CD14-positive monocyte (primary cell): Measurements from ENCODE around the gene RIMS1. TPM values are rescaled to one million over a fixed set of nuclear protein-coding genes. Genes with fewer than 3 reads are reported as not detected.

Source experiments
- DNase-seq, 3 donors: peaks; one replicate each; pipeline ENCODE4 v3.0.0-alpha.2; 2011 to 2022
- H2AFZ ChIP-seq: 2 replicates; pipeline ENCODE4 v1.6.0; 2012; ENCODE audit warnings: mild to moderate bottlenecking, low read depth, low read length, inconsistent platforms; ENCODE audit not compliant: insufficient read depth, poor library complexity, severe bottlenecking
- H3K27ac ChIP-seq, 2 donors: 1 replicate in 1 of 2; 2 replicates in 1 of 2; pipeline ENCODE4 v1.5.1; 2012 to 2013; ENCODE audit warnings: low read length in 2 of 2, control low read depth in 1 of 2, inconsistent platforms in 1 of 2, low read depth in 1 of 2, mild to moderate bottlenecking in 1 of 2
- H3K27me3 ChIP-seq, 2 donors: one replicate each; pipeline versions ENCODE4 v1.6.0 to v1.6.1; 2011 to 2013; ENCODE audit warnings: low read length in 2 of 2; ENCODE audit not compliant: control insufficient read depth in 2 of 2, insufficient read depth in 2 of 2
- H3K36me3 ChIP-seq, 2 donors: replicated peaks in 1 of 2; 1 replicate in 1 of 2; 2 replicates in 1 of 2; pipeline versions ENCODE4 v1.5.1 to v1.6.1; 2012 to 2013; ENCODE audit warnings: low read length in 2 of 2, control low read depth in 1 of 2, inconsistent platforms in 1 of 2, mild to moderate bottlenecking in 1 of 2; ENCODE audit not compliant: insufficient read depth in 2 of 2, control insufficient read depth in 1 of 2
- H3K4me1 ChIP-seq, 2 donors: 1 replicate in 1 of 2; 2 replicates in 1 of 2; pipeline versions ENCODE4 v1.5.1 to v1.6.1; 2012 to 2013; ENCODE audit warnings: low read length in 2 of 2, control low read depth in 1 of 2, inconsistent platforms in 1 of 2, mild to moderate bottlenecking in 1 of 2, moderate library complexity in 1 of 2; ENCODE audit not compliant: insufficient read depth in 2 of 2, control insufficient read depth in 1 of 2
- H3K4me2 ChIP-seq: replicated peaks from 2 replicates; pipeline ENCODE3; 2012; ENCODE audit warnings: low read length, moderate library complexity, mild to moderate bottlenecking; ENCODE audit not compliant: poor library complexity, severe bottlenecking; ENCODE audit errors: extremely low read depth
- H3K4me3 ChIP-seq, 3 experiments: fragments of 200-600 bp in 1 of 3; sonication (generic) in 1 of 3; replicated peaks in 1 of 3; 1 replicate in 2 of 3; 2 replicates in 1 of 3; pipeline ENCODE4 v1.5.1; 2011 to 2013; ENCODE audit warnings: low read length in 3 of 3, mild to moderate bottlenecking in 3 of 3, control low read depth in 2 of 3, low read depth in 2 of 3, inconsistent platforms in 1 of 3, moderate library complexity in 1 of 3
- H3K79me2 ChIP-seq: 2 replicates; pipeline ENCODE4 v1.6.0; 2012; ENCODE audit warnings: mild to moderate bottlenecking, control low read depth, inconsistent platforms, low read length, moderate library complexity; ENCODE audit not compliant: insufficient read depth
- H3K9ac ChIP-seq: 2 replicates; pipeline ENCODE4 v1.6.0; 2017; ENCODE audit warnings: low read length, mild to moderate bottlenecking; ENCODE audit not compliant: insufficient read depth, poor library complexity, severe bottlenecking
- H3K9me3 ChIP-seq, 2 donors: replicated peaks in 1 of 2; 1 replicate in 1 of 2; 2 replicates in 1 of 2; pipeline versions ENCODE4 v1.5.1 to v1.6.1; 2012 to 2013; ENCODE audit warnings: low read length in 2 of 2, control low read depth in 1 of 2; ENCODE audit not compliant: control insufficient read depth in 1 of 2, insufficient read depth in 1 of 2
- H4K20me1 ChIP-seq: 2 replicates; pipeline ENCODE4 v1.6.0; 2012; ENCODE audit warnings: mild to moderate bottlenecking, low read length, control low read depth, moderate library complexity; ENCODE audit not compliant: insufficient read depth
- H3K27ac Mint-ChIP-seq, 7 donors: one replicate each; pipeline ENCODE4 v1.8.0; 2020; ENCODE audit warnings: mild to moderate bottlenecking in 7 of 7, mixed read lengths in 7 of 7, moderate library complexity in 6 of 7, inconsistent platforms in 2 of 7
- H3K27me3 Mint-ChIP-seq, 3 donors: one replicate each; pipeline ENCODE4 v1.8.0; 2021 to 2022; ENCODE audit warnings: low read depth in 3 of 3, mild to moderate bottlenecking in 3 of 3, mixed read lengths in 3 of 3, moderate library complexity in 3 of 3, inconsistent platforms in 1 of 3
- H3K36me3 Mint-ChIP-seq, 2 donors: one replicate each; pipeline ENCODE4 v1.8.0; 2020; ENCODE audit warnings: mixed read lengths in 2 of 2, inconsistent platforms in 1 of 2, mild to moderate bottlenecking in 1 of 2
- H3K4me1 Mint-ChIP-seq: one replicate; pipeline ENCODE4 v1.8.0; 2020; ENCODE audit warnings: mild to moderate bottlenecking, mixed read lengths
- H3K4me3 Mint-ChIP-seq, 2 donors: one replicate each; pipeline ENCODE4 v1.8.0; 2020; ENCODE audit warnings: mild to moderate bottlenecking in 2 of 2, mixed read lengths in 2 of 2, moderate library complexity in 1 of 2
- H3K9me3 Mint-ChIP-seq, 7 donors: one replicate each; pipeline ENCODE4 v1.8.0; 2020 to 2022; ENCODE audit warnings: mixed read lengths in 7 of 7, mild to moderate bottlenecking in 6 of 7, moderate library complexity in 6 of 7, inconsistent platforms in 2 of 7
- WGBS: methylation state at CpG from one replicate; pipeline ENCODE4 v1.1.5; 2013; ENCODE audit warnings: missing lambda C conversion rate; ENCODE audit not compliant: insufficient coverage; 5-methylcytosine and 5-hydroxymethylcytosine counted together
- intact Hi-C, 2 donors: fragments of 100-400 bp; cut with micrococcal nuclease; formaldehyde crosslinking; loops; one replicate each; pipeline versions ENCODE4 v1.15.0 to v1.15.1; 2023
- polyA plus RNA-seq, 3 donors: library from polyadenylated mRNA; depleted of rRNA in 1 of 3; unstranded in 2 of 3; stranded (reverse) in 1 of 3; fragments of 300-500 nt in 2 of 3; fragments of >200 nt in 1 of 3; fragmentation: Illumina TruSeq in 2 of 3; gene quantifications; 1 replicate in 2 of 3; 2 replicates in 1 of 3; pipeline ENCODE4 v1.2.3, GENCODE V29; 2012 to 2021
- TF ChIP-seq, protein P1 (sequence below): fragments of 200-600 bp; IDR thresholded peaks from one replicate; pipeline ENCODE4 v1.8.0; 2022; ENCODE audit warnings: antibody characterized with exemption, mild to moderate bottlenecking

RIMS1 gene
- polyA plus RNA-seq, 3 donors: not detected

GRCh38 chr6:72348926-72349325, 462.6 kb downstream of the RIMS1 start:
- TF ChIP-seq, protein P1, sequence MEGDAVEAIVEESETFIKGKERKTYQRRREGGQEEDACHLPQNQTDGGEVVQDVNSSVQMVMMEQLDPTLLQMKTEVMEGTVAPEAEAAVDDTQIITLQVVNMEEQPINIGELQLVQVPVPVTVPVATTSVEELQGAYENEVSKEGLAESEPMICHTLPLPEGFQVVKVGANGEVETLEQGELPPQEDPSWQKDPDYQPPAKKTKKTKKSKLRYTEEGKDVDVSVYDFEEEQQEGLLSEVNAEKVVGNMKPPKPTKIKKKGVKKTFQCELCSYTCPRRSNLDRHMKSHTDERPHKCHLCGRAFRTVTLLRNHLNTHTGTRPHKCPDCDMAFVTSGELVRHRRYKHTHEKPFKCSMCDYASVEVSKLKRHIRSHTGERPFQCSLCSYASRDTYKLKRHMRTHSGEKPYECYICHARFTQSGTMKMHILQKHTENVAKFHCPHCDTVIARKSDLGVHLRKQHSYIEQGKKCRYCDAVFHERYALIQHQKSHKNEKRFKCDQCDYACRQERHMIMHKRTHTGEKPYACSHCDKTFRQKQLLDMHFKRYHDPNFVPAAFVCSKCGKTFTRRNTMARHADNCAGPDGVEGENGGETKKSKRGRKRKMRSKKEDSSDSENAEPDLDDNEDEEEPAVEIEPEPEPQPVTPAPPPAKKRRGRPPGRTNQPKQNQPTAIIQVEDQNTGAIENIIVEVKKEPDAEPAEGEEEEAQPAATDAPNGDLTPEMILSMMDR: no peak
- H3K27me3 Mint-ChIP-seq: peaks cover 1 to 2% (median 2%) of the 10 kb centered on the region in 3 donors
- no peak overlapping the region for H3K4me3 Mint-ChIP-seq
- intact Hi-C loops: no loop called here
- H3K9me3 Mint-ChIP-seq: no peaks in the 10 kb centered on the region
- no peak for DNase-seq
- Histone ChIP-seq H3K36me3 (no peaks in the 10 kb centered on the region), H3K27ac (no peak overlapping the region), H4K20me1 (no peaks in the 10 kb centered on the region), H3K27me3 (no peaks in the 10 kb centered on the region), H3K4me1 (no peaks in the 10 kb centered on the region), H3K4me2 (no peak overlapping the region), H2AFZ (no peak overlapping the region), H3K4me3 (no peak overlapping the region), H3K9ac (no peak overlapping the region), H3K9me3 (no peaks in the 10 kb centered on the region), H3K79me2 (no peaks in the 10 kb centered on the region)
- no peaks in the 10 kb centered on the region for H3K36me3 Mint-ChIP-seq
- H3K27ac Mint-ChIP-seq: no peak overlapping the region
- no CpG with 5 or more reads among the region's 1 CpG for WGBS
- no peaks in the 10 kb centered on the region for H3K4me1 Mint-ChIP-seq

DNA sequence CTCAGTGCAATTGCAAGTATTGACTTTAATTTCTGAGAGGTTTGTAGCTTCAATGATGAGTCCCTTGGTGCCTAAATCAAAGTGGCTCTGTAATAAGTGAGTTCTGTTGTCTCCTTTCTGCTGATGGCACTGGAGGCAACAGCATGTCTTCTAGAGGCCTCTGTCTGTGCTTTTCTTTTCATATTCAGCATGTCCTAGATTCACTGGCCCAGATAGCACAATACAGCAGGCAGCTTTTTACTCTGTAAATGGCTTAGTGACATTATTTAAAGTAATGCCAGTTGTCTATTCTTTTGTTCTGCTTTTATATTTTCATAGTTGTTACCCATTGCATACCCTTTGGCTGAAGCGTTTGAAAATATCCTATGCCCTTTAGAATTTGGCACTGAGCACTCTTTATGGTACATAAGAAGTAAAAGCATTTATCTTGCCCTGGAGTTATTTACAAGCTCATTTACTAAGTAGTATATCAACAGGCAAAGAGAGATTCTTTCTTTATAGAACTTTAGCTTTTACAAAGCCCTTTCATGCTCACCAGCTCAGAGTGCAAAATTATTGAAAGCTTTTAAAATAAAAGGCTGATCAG, 464.0 kb downstream of the RIMS1 start:
- Histone ChIP-seq H4K20me1 (no peaks in the 10 kb centered on the region), H3K4me3 (no peak overlapping the region), H3K27me3 (no peaks in the 10 kb centered on the region), H2AFZ (no peak overlapping the region), H3K9ac (no peak overlapping the region), H3K9me3 (no peaks in the 10 kb centered on the region), H3K79me2 (no peaks in the 10 kb centered on the region), H3K36me3 (no peaks in the 10 kb centered on the region), H3K4me1 (no peaks in the 10 kb centered on the region), H3K4me2 (no peak overlapping the region), H3K27ac (no peak overlapping the region)
- TF ChIP-seq, protein P1: no peak
- Mint-ChIP-seq H3K4me1 (no peaks in the 10 kb centered on the region), H3K4me3 (no peak overlapping the region), H3K27ac (no peak overlapping the region), H3K27me3 (peaks cover 1 to 2% (median 2%) of the 10 kb centered on the region in 3 donors), H3K9me3 (no peaks in the 10 kb centered on the region), H3K36me3 (no peaks in the 10 kb centered on the region)
- no CpG with 5 or more reads among the region's 1 CpG for WGBS
- no peak for DNase-seq
- intact Hi-C loops: no loop called here
